GM23338 (cell line): ENCODE measurements around the gene PECR. TPM values are rescaled to one million over a fixed set of nuclear protein-coding genes. Genes with fewer than 3 reads are reported as not detected.

Experiments used
- ATAC-seq: fragments of 200-7000 bp; cut with Tn5 transposase; 3 replicates; pipeline ENCODE4 v1.9.1; 2020
- DNase-seq: peaks from one replicate; pipeline ENCODE4 v3.0.0-alpha.2; 2015; ENCODE audit warnings: low spot score
- H2AFZ ChIP-seq: fragments of 200-600 bp; sonication (generic); 2 replicates; pipeline ENCODE4 v1.8.0; 2016; ENCODE audit warnings: antibody characterized with exemption, mild to moderate bottlenecking, moderate library complexity
- H3F3A ChIP-seq: fragments of 200-600 bp; sonication (generic); replicated peaks from 2 replicates; pipeline ENCODE4 v1.8.0; 2017; ENCODE audit warnings: antibody characterized with exemption, mixed run types, low read depth
- H3K27ac ChIP-seq: fragments of 200-600 bp; sonication (generic); 2 replicates; pipeline ENCODE4 v1.6.1; 2016; ENCODE audit warnings: low read depth
- H3K27me3 ChIP-seq: fragments of 200-600 bp; sonication (generic); 2 replicates; pipeline ENCODE4 v1.8.0; 2016; ENCODE audit warnings: mild to moderate bottlenecking, mixed run types, moderate library complexity; ENCODE audit not compliant: insufficient read depth
- H3K36me3 ChIP-seq: fragments of 200-600 bp; sonication (generic); 2 replicates; pipeline ENCODE4 v1.8.0; 2016; ENCODE audit warnings: mild to moderate bottlenecking; ENCODE audit not compliant: insufficient read depth
- H3K4me1 ChIP-seq: fragments of 200-600 bp; sonication (generic); 2 replicates; pipeline ENCODE4 v1.8.0; 2016; ENCODE audit warnings: mild to moderate bottlenecking, moderate library complexity; ENCODE audit not compliant: insufficient read depth
- H3K4me2 ChIP-seq: fragments of 200-600 bp; sonication (generic); 2 replicates; pipeline ENCODE4 v1.7.1; 2017; ENCODE audit warnings: mixed run types
- H3K4me3 ChIP-seq: fragments of 200-600 bp; sonication (generic); 2 replicates; pipeline ENCODE4 v1.6.1; 2016; ENCODE audit warnings: mixed run types
- H3K79me2 ChIP-seq: fragments of 200-600 bp; sonication (generic); replicated peaks from 2 replicates; pipeline ENCODE4 v1.8.0; 2017; ENCODE audit warnings: mild to moderate bottlenecking; ENCODE audit not compliant: insufficient read depth
- H3K9me2 ChIP-seq: fragments of 200-600 bp; sonication (generic); 2 replicates; pipeline ENCODE4 v1.8.0; 2017; ENCODE audit not compliant: insufficient read depth
- H4K20me1 ChIP-seq: fragments of 200-600 bp; sonication (generic); replicated peaks from 2 replicates; pipeline ENCODE4 v1.8.0; 2017; ENCODE audit warnings: mild to moderate bottlenecking; ENCODE audit not compliant: insufficient read depth
- H3K27ac Mint-ChIP-seq: 2 replicates; pipeline ENCODE4 v1.8.0; 2020; ENCODE audit warnings: inconsistent platforms, mild to moderate bottlenecking, moderate library complexity, mixed read lengths
- H3K27me3 Mint-ChIP-seq: 3 replicates; pipeline ENCODE4 v1.8.0; 2022; ENCODE audit warnings: low read depth, mild to moderate bottlenecking, moderate library complexity, mixed read lengths, inconsistent platforms; ENCODE audit not compliant: insufficient read depth, poor library complexity
- H3K36me3 Mint-ChIP-seq: 3 replicates; pipeline ENCODE4 v1.8.0; 2021; ENCODE audit warnings: low read depth, mild to moderate bottlenecking, inconsistent platforms, moderate library complexity, mixed read lengths
- H3K4me1 Mint-ChIP-seq: 3 replicates; pipeline ENCODE4 v1.8.0; 2020; ENCODE audit warnings: mild to moderate bottlenecking, inconsistent platforms, mixed read lengths
- H3K4me3 Mint-ChIP-seq: 3 replicates; pipeline ENCODE4 v1.8.0; 2021; ENCODE audit warnings: moderate library complexity, mild to moderate bottlenecking, inconsistent platforms, mixed read lengths
- H3K9me3 Mint-ChIP-seq: 3 replicates; pipeline ENCODE4 v1.8.0; 2020; ENCODE audit warnings: moderate library complexity, mild to moderate bottlenecking, inconsistent platforms, mixed read lengths
- CREB1 ChIP-seq: fragments of 250-450 bp; sonication (Bioruptor Pico); IDR thresholded peaks from 2 replicates; pipeline ENCODE4 v1.5.0; 2020; ENCODE audit warnings: low read depth, mild to moderate bottlenecking, moderate library complexity
- CTCF ChIP-seq, 2 experiments: fragments of 200-600 bp in 1 of 2; sonication (generic) in 1 of 2; conservative IDR thresholded peaks; 2 replicates each; pipeline versions ENCODE4 v1.5.1 to v1.6.1; 2016 to 2017; ENCODE audit warnings: antibody characterized with exemption in 2 of 2, low read depth in 2 of 2, mild to moderate bottlenecking in 2 of 2, moderate library complexity in 1 of 2
- EZH2 ChIP-seq: fragments of 200-600 bp; sonication (generic); IDR thresholded peaks from one replicate; pipeline ENCODE4 v1.8.0; 2017; ENCODE audit warnings: antibody characterized with exemption, mild to moderate bottlenecking, low read depth; ENCODE audit not compliant: unreplicated experiment
- JUNB ChIP-seq: IDR thresholded peaks from one replicate; pipeline ENCODE4 v1.6.1; 2016; ENCODE audit warnings: antibody characterized with exemption; ENCODE audit not compliant: unreplicated experiment
- NANOG ChIP-seq: IDR thresholded peaks from 2 replicates; pipeline ENCODE4 v1.6.1; 2016; ENCODE audit warnings: antibody characterized with exemption, borderline replicate concordance
- POLR2AphosphoS5 ChIP-seq: IDR thresholded peaks from 2 replicates; pipeline ENCODE4 v1.6.1; 2016; ENCODE audit warnings: antibody characterized with exemption, low read depth
- ZNF462 ChIP-seq: fragments of 250-450 bp; sonication (Bioruptor Pico); IDR thresholded peaks from 2 replicates; pipeline ENCODE4 v1.5.0; 2020; ENCODE audit warnings: mild to moderate bottlenecking, moderate library complexity
- polyA plus RNA-seq: library from polyadenylated mRNA; unstranded; fragments of >200 nt; fragmentation: Nextera tagmentation; extraction: Ambion mirVana; gene quantifications from 2 replicates; pipeline ENCODE4 v1.2.1, GENCODE V29; 2016
- total RNA-seq: library from RNA; depleted of rRNA; stranded (reverse); fragments of >200 nt; shearing (Covaris generic); gene quantifications from 2 replicates; pipeline ENCODE4 v1.2.3, GENCODE V29; 2014

PECR gene
- total and polyA plus RNA-seq, 2 experiments from 2014 or later = 12.1 to 15.5 TPM

- no peak for TF ChIP-seq ZNF462
- TF ChIP-seq CREB1 = no peak
Observed at GRCh38 chr2:216016581-216016980, 65.0 kb downstream of the PECR start (continued).

- Mint-ChIP-seq H3K27me3 (peaks cover 6% of the 10 kb centered on the region), H3K4me1 (peaks cover 16% of the 10 kb centered on the region; the same call in 2 of the 3 replicates), H3K36me3 (peaks cover 5% of the 10 kb centered on the region; the same call in 2 of the 3 replicates), H3K27ac (no peak overlapping the region), H3K9me3 (no peaks in the 10 kb centered on the region), H3K4me3 (no peak overlapping the region)
- no peak for DNase-seq
- Histone ChIP-seq H3K27ac (no peak overlapping the region), H3K27me3 (no peaks in the 10 kb centered on the region), H3K36me3 (no peaks in the 10 kb centered on the region), H3F3A (no peaks in the 10 kb centered on the region), H2AFZ (no peak overlapping the region), H3K4me3 (no peak overlapping the region), H3K4me2 (no peak overlapping the region), H3K79me2 (peaks cover 22% of the 10 kb centered on the region), H3K4me1 (peaks cover 16% of the 10 kb centered on the region), H4K20me1 (no peaks in the 10 kb centered on the region), H3K9me2 (peaks cover 5% of the 10 kb centered on the region; the same call in 1 of the 2 replicates)
- ATAC-seq = no peak
- no peak for TF ChIP-seq POLR2AphosphoS5
- TF ChIP-seq EZH2 = no peak
- TF ChIP-seq NANOG = no peak
- no peak for TF ChIP-seq ZNF462
- no peak for TF ChIP-seq JUNB
- no peak for TF ChIP-seq CTCF (conservative IDR thresholded peaks at IDR 0.05; ENCODE audit: low read depth in 2 of 2)
Observed at GRCh38 chr2:216015722-216016464, 65.7 kb downstream of the PECR start.
